ENCODE measurements around the gene UBR2. TPM values are rescaled to one million over a fixed set of nuclear protein-coding genes. Genes with fewer than 3 reads are reported as not detected.

Gene UBR2
- total RNA-seq, 2 donors from 2014 or later: 21.6 to 22.5 TPM

DNA sequence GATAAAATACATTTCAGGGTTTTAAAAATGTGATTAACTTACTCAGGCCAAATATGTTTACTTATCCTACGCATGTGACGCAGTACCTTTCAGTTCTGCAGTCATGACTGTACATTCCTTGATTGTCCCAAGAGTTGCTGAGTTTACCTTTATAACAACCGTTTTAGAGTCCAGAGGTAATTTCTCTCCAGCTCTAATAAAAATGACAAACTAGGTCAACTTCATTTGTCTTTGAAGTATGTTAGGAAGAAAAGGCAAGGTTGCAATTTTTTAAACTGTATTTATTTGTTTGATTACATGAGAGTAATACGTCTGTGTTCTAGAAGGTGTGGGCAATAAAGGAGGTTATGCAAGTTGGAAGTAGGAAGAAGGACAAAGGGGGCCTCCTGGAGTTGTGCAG, 38.6 kb upstream of the UBR2 start:
- no peaks in the 10 kb centered on the region for H3K4me1 Mint-ChIP-seq
- 94 to 96% methylated on average over 4 of the region's 4 CpGs for WGBS, 2 experiments (ENCODE audit: insufficient coverage in 1 of 2, insufficient read length in 1 of 2)
- no peaks in the 10 kb centered on the region for H3K36me3 Mint-ChIP-seq (ENCODE audit: low read depth)
- Histone ChIP-seq H3K4me3 (ENCODE audit: low read length) (no peak overlapping the region), H3K4me1 (ENCODE audit: control insufficient read depth, insufficient read depth, low read length) (no peaks in the 10 kb centered on the region), H3K36me3 (ENCODE audit: control insufficient read depth, insufficient read depth, low read length) (no peaks in the 10 kb centered on the region), H3K9ac (ENCODE audit: extremely low read depth, low read length, poor library complexity, severe bottlenecking) (no peak overlapping the region), H3K9me3 (ENCODE audit: control insufficient read depth, low read length) (peaks cover under 1% of the 10 kb centered on the region), H3K27me3 (ENCODE audit: control insufficient read depth, insufficient read depth, low read length, poor library complexity, severe bottlenecking) (no peaks in the 10 kb centered on the region), H3K27ac (ENCODE audit: low read depth, low read length) (no peak overlapping the region)
- H3K4me3 Mint-ChIP-seq: no peak overlapping the region
- H3K27me3 Mint-ChIP-seq (ENCODE audit: insufficient read depth): peaks cover 1% of the 10 kb centered on the region
- H3K9me3 Mint-ChIP-seq: peaks cover under 1% of the 10 kb centered on the region
- TF ChIP-seq, protein P1, sequence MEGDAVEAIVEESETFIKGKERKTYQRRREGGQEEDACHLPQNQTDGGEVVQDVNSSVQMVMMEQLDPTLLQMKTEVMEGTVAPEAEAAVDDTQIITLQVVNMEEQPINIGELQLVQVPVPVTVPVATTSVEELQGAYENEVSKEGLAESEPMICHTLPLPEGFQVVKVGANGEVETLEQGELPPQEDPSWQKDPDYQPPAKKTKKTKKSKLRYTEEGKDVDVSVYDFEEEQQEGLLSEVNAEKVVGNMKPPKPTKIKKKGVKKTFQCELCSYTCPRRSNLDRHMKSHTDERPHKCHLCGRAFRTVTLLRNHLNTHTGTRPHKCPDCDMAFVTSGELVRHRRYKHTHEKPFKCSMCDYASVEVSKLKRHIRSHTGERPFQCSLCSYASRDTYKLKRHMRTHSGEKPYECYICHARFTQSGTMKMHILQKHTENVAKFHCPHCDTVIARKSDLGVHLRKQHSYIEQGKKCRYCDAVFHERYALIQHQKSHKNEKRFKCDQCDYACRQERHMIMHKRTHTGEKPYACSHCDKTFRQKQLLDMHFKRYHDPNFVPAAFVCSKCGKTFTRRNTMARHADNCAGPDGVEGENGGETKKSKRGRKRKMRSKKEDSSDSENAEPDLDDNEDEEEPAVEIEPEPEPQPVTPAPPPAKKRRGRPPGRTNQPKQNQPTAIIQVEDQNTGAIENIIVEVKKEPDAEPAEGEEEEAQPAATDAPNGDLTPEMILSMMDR (conservative IDR thresholded peaks at IDR 0.05): no peak
- no peak overlapping the region for H3K27ac Mint-ChIP-seq
- no peak for DNase-seq

DNA sequence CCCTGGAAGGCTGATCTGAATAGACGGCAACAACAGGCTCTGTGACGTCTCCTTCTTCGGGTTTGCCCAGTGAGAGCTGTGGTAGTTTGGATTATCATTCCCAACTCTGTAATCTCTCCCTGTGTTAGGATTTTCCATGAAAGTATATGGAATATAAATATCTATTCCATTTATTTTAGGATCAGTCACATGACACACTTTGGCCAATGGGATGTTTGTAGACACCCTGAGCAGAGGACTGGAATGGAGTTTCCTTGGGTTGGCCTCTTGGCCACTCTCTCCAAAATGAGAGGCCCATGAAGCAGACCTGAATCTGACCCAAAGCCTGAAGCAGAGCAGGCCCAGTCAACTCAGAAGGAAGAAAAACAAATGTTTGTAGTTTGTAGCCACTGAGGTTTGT, 37.2 kb upstream of the UBR2 start:
- H3K4me1 Mint-ChIP-seq: no peaks in the 10 kb centered on the region
- Histone ChIP-seq H3K9me3 (ENCODE audit: control insufficient read depth, low read length) (no peaks in the 10 kb centered on the region), H3K36me3 (ENCODE audit: control insufficient read depth, insufficient read depth, low read length) (no peaks in the 10 kb centered on the region), H3K4me3 (ENCODE audit: low read length) (no peak overlapping the region), H3K27me3 (ENCODE audit: control insufficient read depth, insufficient read depth, low read length, poor library complexity, severe bottlenecking) (no peaks in the 10 kb centered on the region), H3K4me1 (ENCODE audit: control insufficient read depth, insufficient read depth, low read length) (no peaks in the 10 kb centered on the region), H3K9ac (ENCODE audit: extremely low read depth, low read length, poor library complexity, severe bottlenecking) (no peak overlapping the region), H3K27ac (ENCODE audit: low read depth, low read length) (no peak overlapping the region)
- TF ChIP-seq, protein P1 (conservative IDR thresholded peaks at IDR 0.05): no peak
- no peaks in the 10 kb centered on the region for H3K36me3 Mint-ChIP-seq (ENCODE audit: low read depth)
- no peak overlapping the region for H3K4me3 Mint-ChIP-seq
- no peak overlapping the region for H3K27ac Mint-ChIP-seq
- peaks cover 1% of the 10 kb centered on the region for H3K27me3 Mint-ChIP-seq (ENCODE audit: insufficient read depth)
- no peak for DNase-seq
- H3K9me3 Mint-ChIP-seq: no peaks in the 10 kb centered on the region
- 96% methylated on average over 3 of the region's 3 CpGs; no CpG with 5 or more reads in 1 of the 2 experiments for WGBS, 2 experiments (ENCODE audit: insufficient coverage in 1 of 2, insufficient read length in 1 of 2)

DNA sequence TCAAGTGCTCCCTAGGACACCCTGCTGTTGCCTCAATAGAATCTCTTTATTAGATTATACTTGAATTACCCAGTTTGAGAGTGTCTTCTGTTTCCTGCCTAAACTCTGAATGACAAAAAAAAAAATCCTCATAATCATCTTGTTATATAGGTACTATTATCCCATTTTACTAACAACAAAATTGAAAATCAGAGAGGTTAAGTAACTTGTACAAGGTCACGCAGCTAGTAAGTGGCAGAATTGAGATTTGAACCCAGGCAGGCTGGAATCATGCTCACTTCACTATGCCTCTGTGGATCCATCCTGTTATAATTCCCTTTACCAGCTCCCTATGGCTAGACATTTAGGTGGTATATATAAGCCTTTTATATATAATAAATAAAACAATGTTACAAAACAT, 36.6 kb upstream of the UBR2 start:
- H3K36me3 Mint-ChIP-seq (ENCODE audit: low read depth): no peaks in the 10 kb centered on the region
- H3K27ac ChIP-seq (ENCODE audit: low read depth, low read length): no peak overlapping the region
- no peaks in the 10 kb centered on the region for H3K4me1 Mint-ChIP-seq
- H3K27ac Mint-ChIP-seq: no peak overlapping the region
- no peaks in the 10 kb centered on the region for H3K4me1 ChIP-seq (ENCODE audit: control insufficient read depth, insufficient read depth, low read length)
- H3K4me3 Mint-ChIP-seq: no peak overlapping the region
- TF ChIP-seq, protein P1 (conservative IDR thresholded peaks at IDR 0.05): no peak
- no peak overlapping the region for H3K4me3 ChIP-seq (ENCODE audit: low read length)
- DNase-seq: no peak
- H3K9ac ChIP-seq (ENCODE audit: extremely low read depth, low read length, poor library complexity, severe bottlenecking): no peak overlapping the region
- 89% methylated on average over 1 of the region's 1 CpG; no CpG with 5 or more reads in 1 of the 2 experiments for WGBS, 2 experiments (ENCODE audit: insufficient coverage in 1 of 2, insufficient read length in 1 of 2)
- no peaks in the 10 kb centered on the region for H3K36me3 ChIP-seq (ENCODE audit: control insufficient read depth, insufficient read depth, low read length)
- no peaks in the 10 kb centered on the region for H3K9me3 Mint-ChIP-seq
- H3K27me3 Mint-ChIP-seq (ENCODE audit: insufficient read depth): peaks cover 1% of the 10 kb centered on the region
- no peaks in the 10 kb centered on the region for H3K27me3 ChIP-seq (ENCODE audit: control insufficient read depth, insufficient read depth, low read length, poor library complexity, severe bottlenecking)
- no peaks in the 10 kb centered on the region for H3K9me3 ChIP-seq (ENCODE audit: control insufficient read depth, low read length)

Measured in endodermal cell (in vitro differentiated cells).